Astrocyte (in vitro differentiated cells and primary cell): ENCODE measurements around the gene PKM. TPM values are rescaled to one million over a fixed set of nuclear protein-coding genes. Genes with fewer than 3 reads are reported as not detected.

Experiments used
- DNase-seq: peaks from one replicate; pipeline ENCODE4 v3.0.0-alpha.2; 2010; ENCODE audit warnings: low read depth
- FAIRE-seq: peaks from 2 replicates; lab custom pipeline; 2011; peaks lifted over from hg19 to GRCh38; lab: Jason Lieb, UNC
- H2AFZ ChIP-seq: 2 replicates; pipeline ENCODE4 v1.6.0; 2012; ENCODE audit warnings: low read depth, low read length, inconsistent platforms
- H3K27ac ChIP-seq: 2 replicates; pipeline ENCODE4 v1.5.1; 2011; ENCODE audit warnings: low read depth, low read length, inconsistent platforms
- H3K27me3 ChIP-seq: 2 replicates; pipeline ENCODE4 v1.6.0; 2011; ENCODE audit warnings: low read length, inconsistent platforms; ENCODE audit not compliant: insufficient read depth
- H3K36me3 ChIP-seq: 2 replicates; pipeline ENCODE4 v1.5.1; 2011; ENCODE audit warnings: low read length, inconsistent platforms; ENCODE audit not compliant: insufficient read depth
- H3K4me1 ChIP-seq: 2 replicates; pipeline ENCODE4 v1.5.1; 2011; ENCODE audit warnings: low read length, inconsistent platforms; ENCODE audit not compliant: insufficient read depth
- H3K4me2 ChIP-seq: 2 replicates; pipeline ENCODE4 v1.6.0; 2012; ENCODE audit warnings: low read length, inconsistent platforms
- H3K4me3 ChIP-seq: 2 replicates; pipeline ENCODE4 v1.5.1; 2011; ENCODE audit warnings: low read depth, mild to moderate bottlenecking, low read length, inconsistent platforms; ENCODE audit not compliant: insufficient read depth
- H3K79me2 ChIP-seq: 2 replicates; pipeline ENCODE4 v1.6.0; 2012; ENCODE audit warnings: mild to moderate bottlenecking, low read length, inconsistent platforms; ENCODE audit not compliant: insufficient read depth
- H3K9ac ChIP-seq: 2 replicates; pipeline ENCODE4 v1.6.0; 2012; ENCODE audit warnings: mild to moderate bottlenecking, low read length, inconsistent platforms
- H3K9me3 ChIP-seq: 2 replicates; pipeline ENCODE4 v1.5.1; 2012; ENCODE audit warnings: low read depth, mild to moderate bottlenecking, low read length, inconsistent platforms; ENCODE audit not compliant: insufficient read depth
- H4K20me1 ChIP-seq: 2 replicates; pipeline ENCODE4 v1.6.0; 2012; ENCODE audit warnings: low read length, inconsistent platforms; ENCODE audit not compliant: insufficient read depth
- H3K27ac Mint-ChIP-seq: one replicate; pipeline ENCODE4 v1.8.0; 2021; ENCODE audit warnings: mild to moderate bottlenecking, mixed read lengths; ENCODE audit not compliant: unreplicated experiment
- H3K27me3 Mint-ChIP-seq: one replicate; pipeline ENCODE4 v1.8.0; 2021; ENCODE audit warnings: low read depth, mixed read lengths; ENCODE audit not compliant: unreplicated experiment
- H3K36me3 Mint-ChIP-seq: one replicate; pipeline ENCODE4 v1.8.0; 2021; ENCODE audit warnings: low read depth, mixed read lengths; ENCODE audit not compliant: unreplicated experiment
- H3K4me1 Mint-ChIP-seq: one replicate; pipeline ENCODE4 v1.8.0; 2021; ENCODE audit warnings: low read depth, mixed read lengths; ENCODE audit not compliant: unreplicated experiment
- H3K4me3 Mint-ChIP-seq: one replicate; pipeline ENCODE4 v1.8.0; 2021; ENCODE audit warnings: mild to moderate bottlenecking, moderate library complexity, mixed read lengths; ENCODE audit not compliant: unreplicated experiment
- H3K9me3 Mint-ChIP-seq: one replicate; pipeline ENCODE4 v1.8.0; 2021; ENCODE audit warnings: mild to moderate bottlenecking, mixed read lengths; ENCODE audit not compliant: unreplicated experiment
- EZH2 ChIP-seq: IDR thresholded peaks from 2 replicates; pipeline ENCODE4 v1.6.1; 2012; ENCODE audit warnings: mild to moderate bottlenecking, low read length, inconsistent platforms; ENCODE audit not compliant: insufficient read depth
- total RNA-seq: library from RNA; stranded (reverse); gene quantifications from 2 replicates; pipeline ENCODE4 v1.2.1, GENCODE V29; 2021
- TF ChIP-seq, protein P1 (sequence below): IDR thresholded peaks from 2 replicates; pipeline ENCODE4 v1.5.1; 2011; ENCODE audit warnings: low read depth, mild to moderate bottlenecking, inconsistent platforms, low read length, moderate library complexity; ENCODE audit not compliant: insufficient read depth

The PKM gene
- total RNA-seq, 1 donor from 2014 or later, result 2,288 TPM

GRCh38 chr15:72237853-72238224, 6.8 kb upstream of the PKM start:
- H3K4me1 Mint-ChIP-seq, result peaks cover 35% of the 10 kb centered on the region
- DNase-seq (no peak), FAIRE-seq (no peak)
- H3K9me3 Mint-ChIP-seq, result no peaks in the 10 kb centered on the region
- H3K27ac Mint-ChIP-seq, result peak overlapping the region; percentile 100
- peak overlapping the region; percentile 98 for H3K27ac ChIP-seq
- no peak overlapping the region for H3K4me3 ChIP-seq
- H3K27me3 Mint-ChIP-seq, result no peaks in the 10 kb centered on the region
- H3K4me1 ChIP-seq, result peaks cover 21% of the 10 kb centered on the region
- H3K36me3 ChIP-seq, result peaks cover 21% of the 10 kb centered on the region
- H3K36me3 Mint-ChIP-seq, result peaks cover 27% of the 10 kb centered on the region
- H3K4me3 Mint-ChIP-seq, result no peak overlapping the region
- H3K27me3 ChIP-seq, result no peaks in the 10 kb centered on the region
- H2AFZ ChIP-seq, result peak overlapping the region; percentile 45
- H3K9ac ChIP-seq, result peak overlapping the region; percentile 56
- H3K79me2 ChIP-seq, result peaks cover 14% of the 10 kb centered on the region
- peak overlapping the region; percentile 81 for H3K4me2 ChIP-seq
- no peaks in the 10 kb centered on the region for H4K20me1 ChIP-seq
- H3K9me3 ChIP-seq, result no peaks in the 10 kb centered on the region
- TF ChIP-seq, protein P1, sequence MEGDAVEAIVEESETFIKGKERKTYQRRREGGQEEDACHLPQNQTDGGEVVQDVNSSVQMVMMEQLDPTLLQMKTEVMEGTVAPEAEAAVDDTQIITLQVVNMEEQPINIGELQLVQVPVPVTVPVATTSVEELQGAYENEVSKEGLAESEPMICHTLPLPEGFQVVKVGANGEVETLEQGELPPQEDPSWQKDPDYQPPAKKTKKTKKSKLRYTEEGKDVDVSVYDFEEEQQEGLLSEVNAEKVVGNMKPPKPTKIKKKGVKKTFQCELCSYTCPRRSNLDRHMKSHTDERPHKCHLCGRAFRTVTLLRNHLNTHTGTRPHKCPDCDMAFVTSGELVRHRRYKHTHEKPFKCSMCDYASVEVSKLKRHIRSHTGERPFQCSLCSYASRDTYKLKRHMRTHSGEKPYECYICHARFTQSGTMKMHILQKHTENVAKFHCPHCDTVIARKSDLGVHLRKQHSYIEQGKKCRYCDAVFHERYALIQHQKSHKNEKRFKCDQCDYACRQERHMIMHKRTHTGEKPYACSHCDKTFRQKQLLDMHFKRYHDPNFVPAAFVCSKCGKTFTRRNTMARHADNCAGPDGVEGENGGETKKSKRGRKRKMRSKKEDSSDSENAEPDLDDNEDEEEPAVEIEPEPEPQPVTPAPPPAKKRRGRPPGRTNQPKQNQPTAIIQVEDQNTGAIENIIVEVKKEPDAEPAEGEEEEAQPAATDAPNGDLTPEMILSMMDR, result no peak
- no peak for TF ChIP-seq EZH2

GRCh38 chr15:72237029-72237852, 6.3 kb upstream of the PKM start:
- peak overlapping the region; percentile 82 for H3K4me3 Mint-ChIP-seq
- FAIRE-seq (peak; percentile 90), DNase-seq (peak; percentile 97)
- peaks cover 27% of the 10 kb centered on the region for H3K4me1 ChIP-seq
- no peak overlapping the region for H2AFZ ChIP-seq
- H4K20me1 ChIP-seq, result no peaks in the 10 kb centered on the region
- peak overlapping the region; percentile 81 for H3K9ac ChIP-seq
- no peaks in the 10 kb centered on the region for H3K27me3 ChIP-seq
- H3K4me1 Mint-ChIP-seq, result peaks cover 40% of the 10 kb centered on the region
- H3K36me3 Mint-ChIP-seq, result peaks cover 25% of the 10 kb centered on the region
- H3K4me3 ChIP-seq, result peak overlapping the region; percentile 56
- H3K9me3 Mint-ChIP-seq, result no peaks in the 10 kb centered on the region
- TF ChIP-seq EZH2, result no peak
- TF ChIP-seq, protein P1, result no peak
- no peaks in the 10 kb centered on the region for H3K9me3 ChIP-seq
- peak overlapping the region; percentile 81 for H3K4me2 ChIP-seq
- H3K79me2 ChIP-seq, result peaks cover 17% of the 10 kb centered on the region
- peaks cover 21% of the 10 kb centered on the region for H3K36me3 ChIP-seq
- no peaks in the 10 kb centered on the region for H3K27me3 Mint-ChIP-seq
- H3K27ac ChIP-seq, result peak overlapping the region; percentile 98
- peak overlapping the region; percentile 100 for H3K27ac Mint-ChIP-seq
